ENCODE data around the gene ZNF354C. TPM values are rescaled to one million over a fixed set of nuclear protein-coding genes. Genes with fewer than 3 reads are reported as not detected.

Gene ZNF354C
- total RNA-seq, 2 donors from 2014 or later = 2.4 to 2.7 TPM

DNA sequence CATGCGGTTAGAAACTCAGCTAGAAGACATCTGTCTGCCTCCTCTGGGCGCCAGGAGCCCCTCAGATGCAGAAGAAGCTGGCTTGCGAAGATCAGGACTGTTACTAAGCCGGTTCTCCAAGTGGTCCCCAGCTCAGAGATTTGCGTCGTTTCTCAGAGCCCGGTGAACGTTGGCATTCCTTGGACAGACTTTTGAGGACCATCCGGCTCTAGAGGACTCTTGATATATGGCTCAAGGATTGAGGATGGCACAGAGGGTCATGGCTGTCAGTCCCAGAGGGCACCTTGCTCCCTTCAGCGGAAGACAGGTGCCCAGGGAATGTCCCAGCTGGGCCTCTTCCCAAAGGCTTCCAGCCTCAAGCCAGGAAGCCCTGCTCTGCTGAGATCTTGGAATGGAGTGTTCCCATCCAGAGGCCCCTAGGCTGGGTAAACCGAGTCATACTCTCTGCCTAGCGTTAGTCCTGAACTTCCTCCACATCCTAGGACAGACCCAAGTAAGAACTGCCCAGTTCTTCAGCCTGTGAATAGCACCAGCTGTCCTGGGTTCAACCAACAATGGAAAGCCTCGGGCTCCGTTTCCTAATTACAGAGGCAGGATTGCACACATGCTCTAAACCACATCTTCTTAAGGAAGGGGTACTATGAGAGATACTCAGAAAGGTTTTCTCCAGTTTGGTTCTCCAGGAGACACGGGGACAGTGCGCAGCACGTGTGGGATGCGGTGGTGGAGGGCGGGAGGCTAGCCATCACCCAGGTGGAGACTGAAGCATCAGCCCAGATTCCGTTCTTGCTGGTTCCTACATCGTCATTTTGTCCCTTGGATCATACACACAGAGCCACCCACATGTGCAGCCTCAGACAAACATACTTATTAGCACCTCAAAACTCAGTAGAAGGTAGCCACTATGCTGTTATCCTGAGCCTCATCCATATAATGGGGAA, 51.4 kb downstream of the ZNF354C start:
- no peak overlapping the region for H3K27ac ChIP-seq
- H3K9me3 ChIP-seq = peaks cover 4 to 77% of the 10 kb centered on the region in 2 donors
- no peak overlapping the region for H3K4me3 ChIP-seq
- H3K27me3 ChIP-seq = no peaks in the 10 kb centered on the region
- H3K36me3 ChIP-seq = no peaks in the 10 kb centered on the region
- no peaks in the 10 kb centered on the region for H3K4me1 ChIP-seq
- TF ChIP-seq, protein P1, sequence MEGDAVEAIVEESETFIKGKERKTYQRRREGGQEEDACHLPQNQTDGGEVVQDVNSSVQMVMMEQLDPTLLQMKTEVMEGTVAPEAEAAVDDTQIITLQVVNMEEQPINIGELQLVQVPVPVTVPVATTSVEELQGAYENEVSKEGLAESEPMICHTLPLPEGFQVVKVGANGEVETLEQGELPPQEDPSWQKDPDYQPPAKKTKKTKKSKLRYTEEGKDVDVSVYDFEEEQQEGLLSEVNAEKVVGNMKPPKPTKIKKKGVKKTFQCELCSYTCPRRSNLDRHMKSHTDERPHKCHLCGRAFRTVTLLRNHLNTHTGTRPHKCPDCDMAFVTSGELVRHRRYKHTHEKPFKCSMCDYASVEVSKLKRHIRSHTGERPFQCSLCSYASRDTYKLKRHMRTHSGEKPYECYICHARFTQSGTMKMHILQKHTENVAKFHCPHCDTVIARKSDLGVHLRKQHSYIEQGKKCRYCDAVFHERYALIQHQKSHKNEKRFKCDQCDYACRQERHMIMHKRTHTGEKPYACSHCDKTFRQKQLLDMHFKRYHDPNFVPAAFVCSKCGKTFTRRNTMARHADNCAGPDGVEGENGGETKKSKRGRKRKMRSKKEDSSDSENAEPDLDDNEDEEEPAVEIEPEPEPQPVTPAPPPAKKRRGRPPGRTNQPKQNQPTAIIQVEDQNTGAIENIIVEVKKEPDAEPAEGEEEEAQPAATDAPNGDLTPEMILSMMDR (IDR thresholded peaks at IDR 0.05) = no peak
- peak; percentile 38 for DNase-seq (ENCODE audit: low spot score)

DNA sequence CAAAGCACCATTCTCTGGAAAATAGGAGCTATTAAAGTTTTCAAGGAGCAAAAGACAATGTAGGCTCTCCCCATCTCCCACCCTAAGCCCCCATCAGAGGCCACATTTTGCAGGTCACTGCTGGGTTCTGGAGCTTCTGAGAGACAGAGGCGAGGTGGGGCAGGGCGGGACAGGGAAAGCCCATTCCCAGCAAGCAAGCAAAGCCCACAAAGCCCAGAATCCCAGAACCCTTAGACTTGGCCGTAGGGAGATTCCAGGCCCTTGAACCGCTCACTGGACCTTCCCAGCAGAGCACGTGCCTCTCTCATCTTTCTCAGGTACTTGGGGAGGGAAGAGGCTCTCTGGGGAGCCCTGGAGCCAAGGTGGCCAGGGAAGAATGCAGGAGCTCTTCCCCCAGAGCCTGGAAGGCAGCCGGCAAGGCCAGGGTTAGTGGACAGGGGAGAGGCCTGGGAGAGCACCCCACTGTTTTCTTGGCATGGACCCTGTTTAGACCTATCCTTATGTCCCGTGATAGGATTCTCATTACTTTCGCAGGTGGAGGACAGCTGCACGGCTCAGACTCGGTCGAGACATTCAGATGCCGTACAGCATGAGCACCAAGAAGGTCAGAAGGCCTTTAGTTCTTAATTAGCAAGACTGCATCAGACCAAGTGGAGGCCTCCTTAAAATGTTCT, 52.4 kb downstream of the ZNF354C start:
- Histone ChIP-seq H3K27me3 (no peaks in the 10 kb centered on the region), H3K27ac (no peak overlapping the region), H3K36me3 (no peaks in the 10 kb centered on the region), H3K4me1 (no peaks in the 10 kb centered on the region), H3K4me3 (no peak overlapping the region), H3K9me3 (peaks cover 4 to 72% of the 10 kb centered on the region in 2 donors)
- peak; percentile 7 for DNase-seq (ENCODE audit: low spot score)
- TF ChIP-seq, protein P1 (IDR thresholded peaks at IDR 0.05) = no peak

DNA sequence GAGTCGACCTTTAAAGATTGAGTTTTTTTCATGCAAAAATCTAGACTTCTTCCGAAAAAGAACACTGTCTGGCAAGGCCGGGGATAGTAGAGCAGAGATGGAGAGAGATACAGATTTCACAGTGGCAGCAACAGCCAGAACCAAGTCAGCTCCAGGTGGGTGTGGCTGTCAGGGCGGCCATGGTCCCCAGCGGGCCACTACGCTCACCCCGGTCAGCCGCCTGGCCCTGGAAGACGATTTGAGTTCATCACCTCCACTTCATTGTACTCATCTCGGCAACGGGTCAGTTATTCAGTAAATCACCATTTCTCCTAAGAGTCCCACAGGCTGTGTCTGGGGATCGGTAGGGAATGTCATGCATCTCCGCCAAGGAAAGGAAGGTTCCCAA, 53.0 kb downstream of the ZNF354C start:
- Histone ChIP-seq H3K4me1 (no peaks in the 10 kb centered on the region), H3K27ac (no peak overlapping the region), H3K27me3 (no peaks in the 10 kb centered on the region), H3K9me3 (peaks cover 4 to 67% of the 10 kb centered on the region in 2 donors), H3K36me3 (no peaks in the 10 kb centered on the region), H3K4me3 (no peak overlapping the region)
- peak; percentile 18 for DNase-seq (ENCODE audit: low spot score)
- TF ChIP-seq, protein P1 (IDR thresholded peaks at IDR 0.05) = no peak

DNA sequence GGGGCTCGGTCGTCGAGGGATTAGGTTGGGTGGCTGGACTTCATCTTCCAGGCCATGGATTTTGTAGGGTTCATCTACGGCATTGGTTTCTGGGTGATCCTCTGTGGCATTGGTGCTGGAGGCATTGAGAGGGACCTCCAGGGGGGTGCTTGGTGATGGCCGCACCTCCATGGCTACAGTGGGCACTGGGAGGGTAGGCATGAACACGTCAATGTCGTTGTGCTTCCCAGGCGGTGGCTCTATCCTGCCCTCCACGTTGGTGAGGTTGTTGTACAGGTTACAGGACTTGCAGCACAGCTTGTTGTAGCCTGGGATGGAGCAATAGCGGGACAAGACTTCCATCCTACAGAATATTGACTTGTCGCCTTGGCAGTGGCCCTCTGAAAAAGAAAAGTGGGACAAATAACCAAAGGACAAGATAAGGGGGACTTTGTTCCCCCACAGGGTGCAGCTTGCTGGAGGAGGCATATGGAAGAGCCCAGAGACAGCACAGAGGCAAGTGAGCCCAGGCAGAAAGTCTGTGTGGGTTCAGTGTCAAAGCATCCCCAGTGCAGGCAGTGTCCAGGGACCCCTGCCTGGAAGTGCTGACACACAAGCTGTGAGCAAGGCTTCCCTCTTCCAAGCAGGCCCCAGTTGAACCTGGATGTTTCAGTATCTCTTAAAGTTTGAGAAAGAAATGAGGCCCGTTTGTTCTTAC, 53.9 kb downstream of the ZNF354C start:
- TF ChIP-seq, protein P1 (IDR thresholded peaks at IDR 0.05) = no peak
- H3K36me3 ChIP-seq = no peaks in the 10 kb centered on the region
- DNase-seq (ENCODE audit: low spot score) = peak; percentile 11
- no peaks in the 10 kb centered on the region for H3K4me1 ChIP-seq
- no peak overlapping the region for H3K4me3 ChIP-seq
- no peak overlapping the region for H3K27ac ChIP-seq
- peaks cover 4 to 57% of the 10 kb centered on the region in 2 donors for H3K9me3 ChIP-seq
- H3K27me3 ChIP-seq = no peaks in the 10 kb centered on the region

DNA sequence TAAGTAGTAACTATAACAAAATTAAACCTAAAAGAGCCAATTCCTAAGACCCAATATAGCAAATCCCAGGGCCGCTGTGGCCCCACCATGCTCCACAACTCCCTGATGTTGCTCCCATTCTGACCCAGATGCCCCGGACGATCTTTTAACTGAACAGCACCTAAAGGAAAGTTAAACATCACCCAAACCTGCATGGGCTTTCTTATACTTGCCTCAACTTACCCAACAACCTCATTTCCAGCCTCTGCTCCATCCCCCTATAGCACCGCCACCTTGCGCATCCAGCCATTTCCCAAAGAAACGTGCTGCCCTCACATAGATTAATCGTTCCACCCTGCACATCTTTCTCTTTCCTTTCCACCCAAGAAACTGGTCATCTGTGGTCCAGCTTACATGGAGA, 54.6 kb downstream of the ZNF354C start:
- Histone ChIP-seq H3K9me3 (peaks cover 4 to 55% of the 10 kb centered on the region in 2 donors), H3K27ac (no peak overlapping the region), H3K27me3 (no peaks in the 10 kb centered on the region), H3K4me1 (no peaks in the 10 kb centered on the region), H3K36me3 (no peaks in the 10 kb centered on the region), H3K4me3 (no peak overlapping the region)
- DNase-seq (ENCODE audit: low spot score) = peak; percentile 28
- TF ChIP-seq, protein P1 (IDR thresholded peaks at IDR 0.05) = no peak

Measured in right atrium auricular region (tissue), 2 donors.